HUDEP-2 (cell line): ENCODE data around the gene PPP1R7.
A peak's percentile ranks its signal among the peaks of the same experiment; 100 is the strongest.

Source experiments
- DNase-seq, 76 experiments: peaks; one replicate each; lab custom pipeline; 2025; ENCODE audit not compliant: unreplicated experiment in 76 of 76; lab: John Stamatoyannopoulos, UW

Gene PPP1R7

DNA sequence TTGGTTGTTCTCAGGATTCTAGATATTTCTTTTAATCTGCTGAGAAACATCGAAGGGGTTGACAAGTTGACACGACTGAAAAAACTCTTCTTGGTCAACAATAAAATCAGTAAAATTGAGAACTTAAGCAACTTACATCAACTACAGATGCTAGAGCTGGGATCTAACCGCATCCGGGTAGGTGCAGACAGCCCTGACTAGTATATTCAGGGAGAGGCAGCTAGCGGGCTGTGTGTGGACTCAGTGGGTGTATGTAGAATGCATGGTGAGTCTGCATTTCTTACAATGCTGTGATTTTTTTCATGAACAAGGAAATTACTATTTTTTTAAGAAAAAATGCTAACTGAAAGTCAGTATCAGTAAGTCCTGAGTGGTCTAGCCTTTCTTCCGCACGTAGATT is 10.1 kb downstream of the PPP1R7 start:
- DNase-seq, result no peak

DNA sequence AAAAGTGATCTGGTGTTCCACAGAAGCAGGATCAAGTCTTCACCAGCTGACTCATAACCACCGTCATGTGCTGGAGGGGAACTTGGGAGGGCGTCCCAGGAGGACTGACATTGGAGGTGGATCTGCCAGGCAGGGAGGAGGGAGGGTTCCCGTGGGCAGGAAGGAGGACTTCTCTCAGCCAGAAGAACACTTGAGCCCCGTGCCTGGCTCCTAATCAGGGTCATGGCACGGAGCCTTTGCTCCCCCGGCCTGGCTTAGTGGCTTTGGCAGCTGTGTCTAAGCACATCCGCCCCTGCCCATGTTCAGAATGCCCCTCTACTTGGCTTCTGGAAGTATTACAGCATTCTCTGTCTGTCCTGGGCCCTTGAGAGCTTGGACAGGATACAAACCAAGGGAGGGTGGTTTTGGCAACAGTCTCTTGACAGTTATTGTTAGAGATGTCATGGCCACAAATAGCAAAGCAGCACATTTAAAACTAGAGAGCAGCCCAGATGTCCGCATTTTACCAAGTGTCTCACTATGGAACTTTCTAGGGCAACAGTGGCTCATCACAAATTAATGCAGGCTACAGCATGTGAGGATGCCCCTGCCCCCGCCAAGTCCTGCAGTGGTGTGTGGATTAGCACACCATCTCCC is 11.5 kb downstream of the PPP1R7 start:
- no peak for DNase-seq

GRCh38 chr2:241163601-241164118 is 13.4 kb downstream of the PPP1R7 start:
- DNase-seq, result no peak

DNA sequence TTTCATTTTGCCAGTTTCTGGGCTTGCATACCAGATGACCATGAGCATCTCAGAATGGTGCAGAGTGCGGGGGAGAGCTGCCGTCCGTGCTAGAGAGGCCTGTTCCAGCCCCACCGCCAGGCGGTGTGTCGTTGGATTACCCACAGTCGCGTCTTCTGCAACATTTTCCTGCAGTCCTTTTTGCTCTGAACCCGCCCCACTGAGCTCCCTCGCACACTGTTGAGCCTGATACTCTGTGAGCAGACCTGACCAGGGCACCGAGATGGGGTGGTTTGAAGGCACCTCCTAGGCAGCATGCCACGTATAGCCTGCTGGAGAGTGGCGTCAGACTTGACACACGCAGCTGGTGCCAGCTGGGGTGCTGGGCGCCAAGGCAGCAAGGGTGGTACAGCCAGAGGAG is 18.1 kb downstream of the PPP1R7 start:
- no peak for DNase-seq

- peak in 1 of 76 experiments; percentile 9 for DNase-seq
These were observed 23.3 kb downstream of the PPP1R7 start for GRCh38 chr2:241173557-241173956.

- no peak for DNase-seq
These were observed 27.5 kb downstream of the PPP1R7 start for GRCh38 chr2:241177526-241178334.

DNA sequence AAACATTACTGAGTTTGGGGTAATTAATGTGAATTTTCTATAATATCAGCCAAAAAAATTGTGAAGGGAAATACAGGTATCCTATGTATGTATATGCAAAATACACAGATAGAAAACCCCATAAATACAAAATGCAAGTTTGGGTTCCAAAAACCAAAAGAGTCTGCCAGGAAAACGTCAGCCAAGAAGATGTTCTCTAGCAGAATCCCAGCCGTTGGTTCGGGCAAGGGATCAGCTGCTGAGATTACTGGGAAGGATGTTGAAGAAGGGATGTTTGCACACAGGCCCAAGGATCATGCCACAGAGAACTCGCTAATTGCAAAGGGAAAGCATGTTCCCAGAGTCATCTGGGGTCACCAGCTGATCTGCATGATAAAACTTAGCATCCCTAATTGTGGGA is 28.7 kb downstream of the PPP1R7 start:
- no peak for DNase-seq

DNA sequence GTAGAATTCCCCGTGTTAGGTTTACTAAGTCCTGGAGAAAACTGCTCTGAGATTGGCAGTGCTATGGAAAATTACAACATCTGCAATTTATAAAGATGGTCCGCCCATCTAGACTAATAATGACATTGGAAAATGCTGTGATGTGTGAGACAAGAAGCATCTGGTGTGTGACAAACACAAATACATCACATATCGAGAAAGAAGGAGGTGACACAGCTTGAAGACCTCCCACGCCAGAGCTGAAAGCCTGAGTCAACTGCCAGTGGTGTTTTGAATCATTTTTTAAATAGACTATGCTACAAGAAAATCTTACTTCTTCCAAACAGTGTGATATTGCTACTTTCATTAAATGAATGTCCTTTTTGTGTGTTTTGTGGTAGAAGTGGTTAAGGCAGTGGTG is 29.6 kb downstream of the PPP1R7 start:
- DNase-seq, result no peak

DNA sequence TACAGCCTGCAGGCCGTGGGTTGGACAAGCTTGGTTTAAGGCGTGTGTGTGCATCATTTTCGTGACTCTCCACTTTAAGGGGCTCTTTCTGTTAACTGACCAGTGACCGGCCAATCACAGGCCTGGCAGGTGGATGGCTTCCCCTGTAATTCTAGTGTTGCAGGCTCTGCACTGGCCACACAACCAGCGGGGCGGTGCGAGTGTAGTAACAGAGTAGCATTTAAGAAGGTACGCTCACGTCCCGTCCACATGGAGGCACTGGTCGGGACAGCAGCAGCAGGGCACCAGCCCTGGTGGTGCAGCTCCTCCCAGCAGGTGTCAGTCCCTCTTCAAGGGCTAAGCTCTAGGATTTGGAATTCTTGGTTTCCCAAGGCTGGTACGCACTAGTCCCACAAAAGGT is 30.2 kb downstream of the PPP1R7 start:
- DNase-seq, result no peak

GRCh38 chr2:241182126-241182525 is 31.9 kb downstream of the PPP1R7 start:
- DNase-seq, result no peak

GRCh38 chr2:241182531-241183133 is 32.4 kb downstream of the PPP1R7 start:
- DNase-seq, result no peak

- DNase-seq, result no peak
These were observed 33.0 kb downstream of the PPP1R7 start for GRCh38 chr2:241183221-241183620.

- no peak for DNase-seq
These were observed 34.6 kb downstream of the PPP1R7 start for GRCh38 chr2:241184901-241185300.

- DNase-seq, result no peak
These were observed 35.7 kb downstream of the PPP1R7 start for GRCh38 chr2:241185961-241186360.

DNA sequence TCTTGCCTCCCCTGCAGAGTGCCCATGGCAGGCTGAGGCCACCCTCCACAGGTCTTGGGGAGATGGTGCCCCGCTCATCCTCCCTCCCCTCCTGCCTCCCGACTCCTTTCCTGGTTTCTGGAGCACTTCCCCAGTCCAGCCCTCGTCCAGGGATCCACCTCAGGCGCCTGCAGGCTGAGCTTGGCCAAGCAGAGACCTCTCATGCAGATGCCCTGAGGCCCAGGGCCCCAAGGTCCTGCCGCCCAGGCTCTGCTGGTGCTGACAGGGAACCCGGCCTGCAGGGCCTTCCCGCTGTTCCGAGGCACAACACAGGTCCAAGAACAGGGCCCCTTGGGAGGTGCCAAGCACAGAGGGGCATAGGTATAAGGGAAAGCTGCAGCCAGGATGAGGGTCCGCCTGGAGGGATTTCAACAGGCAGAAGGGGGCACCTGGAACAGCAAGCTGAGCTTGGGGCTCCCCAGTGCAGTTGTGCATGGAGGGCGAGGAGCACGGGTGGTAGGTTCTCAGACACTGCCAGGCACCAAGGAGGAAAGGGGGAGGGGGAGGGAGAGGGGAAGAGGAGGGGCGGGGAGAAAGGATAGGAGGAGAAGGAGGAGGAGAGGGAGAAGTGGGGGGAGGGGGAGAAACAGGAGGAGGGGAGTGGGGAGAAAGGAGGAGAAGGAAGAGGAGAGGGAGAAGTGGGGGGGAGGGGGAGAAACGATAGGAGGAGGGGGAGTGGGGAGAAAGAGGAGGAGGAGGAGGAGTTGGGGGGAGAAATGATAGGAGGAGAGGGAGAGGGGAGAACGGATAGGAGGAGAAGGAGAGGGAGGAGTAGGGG is 37.0 kb downstream of the PPP1R7 start:
- no peak for DNase-seq

- no peak for DNase-seq
These were observed 37.6 kb downstream of the PPP1R7 start for GRCh38 chr2:241187918-241188234.

- no peak for DNase-seq
These were observed 38.3 kb downstream of the PPP1R7 start, which contains the start of gene ANO7 for GRCh38 chr2:241188361-241189092. Gene ANO7, plus strand, starts transcription at chr2:241188677. Its CDS starts 1,387 bp downstream, at chr2:241190064.

GRCh38 chr2:241189093-241189855 is 39.0 kb downstream of the PPP1R7 start:
- no peak for DNase-seq

- DNase-seq, result no peak
These were observed 39.6 kb downstream of the PPP1R7 start for GRCh38 chr2:241189856-241190201.
